Loucy (cell line): ENCODE measurements around the gene PRPF38B.

Source experiments
- H2AFZ ChIP-seq: fragments of 200-600 bp; sonication (generic); 2 replicates; pipeline ENCODE4 v1.6.0; 2016; ENCODE audit warnings: antibody characterized with exemption, mild to moderate bottlenecking, low read length, moderate library complexity
- H3F3A ChIP-seq: fragments of 200-600 bp; 2 replicates; pipeline ENCODE4 v1.6.0; 2016; ENCODE audit warnings: antibody characterized with exemption, low read depth, mild to moderate bottlenecking
- H3K27me3 ChIP-seq: fragments of 200-600 bp; sonication (generic); 2 replicates; pipeline ENCODE4 v1.6.1; 2014; ENCODE audit warnings: low read length, mild to moderate bottlenecking; ENCODE audit not compliant: insufficient read depth, poor library complexity, severe bottlenecking
- H3K36me3 ChIP-seq: fragments of 200-600 bp; sonication (generic); 2 replicates; pipeline ENCODE4 v1.6.1; 2016; ENCODE audit warnings: low read length; ENCODE audit not compliant: insufficient read depth
- H3K4me1 ChIP-seq: fragments of 200-600 bp; sonication (generic); 2 replicates; pipeline ENCODE4 v1.5.1; 2014; ENCODE audit warnings: low read length, mild to moderate bottlenecking; ENCODE audit not compliant: insufficient read depth, poor library complexity, severe bottlenecking
- H3K4me2 ChIP-seq: fragments of 200-600 bp; sonication (generic); 2 replicates; pipeline ENCODE4 v1.6.0; 2014; ENCODE audit warnings: antibody characterized with exemption, low read length, low read depth, mild to moderate bottlenecking; ENCODE audit not compliant: poor library complexity, severe bottlenecking
- H3K4me3 ChIP-seq: fragments of 200-600 bp; sonication (generic); 2 replicates; pipeline ENCODE4 v1.5.1; 2014; ENCODE audit warnings: low read length, mild to moderate bottlenecking, mixed read lengths; ENCODE audit not compliant: poor library complexity, severe bottlenecking
- H3K79me2 ChIP-seq: fragments of 200-600 bp; sonication (generic); 2 replicates; pipeline ENCODE4 v1.6.1; 2014; ENCODE audit warnings: low read length; ENCODE audit not compliant: insufficient read depth
- H3K9ac ChIP-seq: fragments of 200-600 bp; sonication (generic); 2 replicates; pipeline ENCODE4 v1.6.0; 2014; ENCODE audit warnings: mild to moderate bottlenecking, low read depth, low read length, moderate library complexity; ENCODE audit not compliant: poor library complexity, severe bottlenecking
- H3K9me2 ChIP-seq: fragments of 200-600 bp; sonication (generic); replicated peaks from 2 replicates; pipeline ENCODE4 v1.6.1; 2016; ENCODE audit warnings: low read depth, low read length, mixed read lengths
- H3K9me3 ChIP-seq: fragments of 200-600 bp; sonication (generic); 2 replicates; pipeline ENCODE4 v1.6.1; 2014; ENCODE audit warnings: mild to moderate bottlenecking, antibody characterized with exemption, low read length, low read depth; ENCODE audit not compliant: insufficient read depth
- H4K20me1 ChIP-seq: fragments of 200-600 bp; sonication (generic); 2 replicates; pipeline ENCODE4 v1.6.0; 2014; ENCODE audit warnings: antibody characterized with exemption, low read length, mild to moderate bottlenecking; ENCODE audit not compliant: insufficient read depth, poor library complexity, severe bottlenecking
- CTCF ChIP-seq: fragments of 200-600 bp; sonication (generic); conservative IDR thresholded peaks from 2 replicates; pipeline ENCODE4 v1.5.1; 2014; ENCODE audit warnings: mild to moderate bottlenecking, antibody characterized with exemption, low read length
- EZH2phosphoT487 ChIP-seq: fragments of 200-600 bp; IDR thresholded peaks from 2 replicates; pipeline ENCODE4 v1.6.1; 2018; ENCODE audit warnings: antibody characterized with exemption, mild to moderate bottlenecking, moderate library complexity, borderline replicate concordance

The PRPF38B gene

GRCh38 chr1:108734171-108734865 lies 42.2 kb downstream of the PRPF38B start:
- Histone ChIP-seq H3K79me2 (no peaks in the 10 kb centered on the region), H3K9me2 (no peaks in the 10 kb centered on the region), H3K9ac (no peak overlapping the region), H3K9me3 (no peaks in the 10 kb centered on the region), H3K4me1 (no peaks in the 10 kb centered on the region), H3K36me3 (no peaks in the 10 kb centered on the region), H2AFZ (no peak overlapping the region), H3K4me3 (no peak overlapping the region), H3K27me3 (no peaks in the 10 kb centered on the region), H4K20me1 (no peaks in the 10 kb centered on the region), H3K4me2 (no peak overlapping the region), H3F3A (no peaks in the 10 kb centered on the region)
- no peak for TF ChIP-seq CTCF
- no peak for TF ChIP-seq EZH2phosphoT487

GRCh38 chr1:108742253-108742652 lies 50.1 kb downstream of the PRPF38B start:
- Histone ChIP-seq H3K36me3 (no peaks in the 10 kb centered on the region), H4K20me1 (peaks cover under 1% of the 10 kb centered on the region), H3K9ac (no peak overlapping the region), H3K9me2 (no peaks in the 10 kb centered on the region), H3K4me1 (peaks cover 4% of the 10 kb centered on the region), H2AFZ (no peak overlapping the region), H3K9me3 (no peaks in the 10 kb centered on the region), H3K4me3 (no peak overlapping the region), H3K4me2 (no peak overlapping the region), H3K27me3 (no peaks in the 10 kb centered on the region), H3K79me2 (peaks cover 4% of the 10 kb centered on the region), H3F3A (no peaks in the 10 kb centered on the region)
- no peak for TF ChIP-seq EZH2phosphoT487
- TF ChIP-seq CTCF = no peak

- peak overlapping the region; percentile 93 for H2AFZ ChIP-seq
- peaks cover 24% of the 10 kb centered on the region for H4K20me1 ChIP-seq
- peak overlapping the region; percentile 35 for H3K9ac ChIP-seq
- H3K36me3 ChIP-seq = no peaks in the 10 kb centered on the region
- TF ChIP-seq CTCF (no peak), EZH2phosphoT487 (no peak)
- H3F3A ChIP-seq = no peaks in the 10 kb centered on the region
- no peaks in the 10 kb centered on the region for H3K27me3 ChIP-seq
- peak overlapping the region; percentile 55 for H3K4me2 ChIP-seq
- H3K9me3 ChIP-seq = no peaks in the 10 kb centered on the region
- peaks cover 39% of the 10 kb centered on the region for H3K79me2 ChIP-seq
- H3K9me2 ChIP-seq = no peaks in the 10 kb centered on the region
- H3K4me3 ChIP-seq = peak overlapping the region; percentile 96
- H3K4me1 ChIP-seq = peaks cover 28% of the 10 kb centered on the region
Measured at GRCh38 chr1:108745980-108746381, 53.9 kb downstream of the PRPF38B start.
